SK-N-SH (cell line): ENCODE measurements around the gene HNRNPC. TPM values are rescaled to one million over a fixed set of nuclear protein-coding genes. Genes with fewer than 3 reads are reported as not detected.

Experiments
- polyA plus RNA-seq, 3 experiments: library from polyadenylated mRNA; depleted of rRNA; stranded (reverse); fragments of >200 nt; gene quantifications; 2 replicates each; pipeline ENCODE4 v1.2.3, GENCODE V29; 2012

The HNRNPC gene
- polyA plus RNA-seq, 1 of the 3 experiments (the other 2 are of a cell fraction) = 341 TPM

Other genes with a start within 250 kb of the HNRNPC start
- 15.8 and 15.9 TPM in 2 replicates for gene NDRG2, start 244.4 kb downstream of the HNRNPC start, polyA plus RNA-seq (2012; rRNA removed)
- gene TPPP2, start 239.2 kb downstream of the HNRNPC start, polyA plus RNA-seq (2012; rRNA removed) = not detected in 2 replicates
- 0.10 TPM in 1 of 2 replicates, not detected in the other for gene RNASE13, start 234.6 kb downstream of the HNRNPC start, polyA plus RNA-seq (2012; rRNA removed)
- gene RNASE7, start 227.1 kb downstream of the HNRNPC start, polyA plus RNA-seq (2012; rRNA removed) = not detected in 2 replicates
- gene RNASE8, start 211.6 kb downstream of the HNRNPC start, polyA plus RNA-seq (2012; rRNA removed) = not detected in 2 replicates
- 58.8 and 64.2 TPM in 2 replicates for gene ARHGEF40, start 199.1 kb downstream of the HNRNPC start, polyA plus RNA-seq (2012; rRNA removed)
- 22.1 and 24.1 TPM in 2 replicates for gene ZNF219, start 170.8 kb downstream of the HNRNPC start, polyA plus RNA-seq (2012; rRNA removed)
- 0.82 and 0.94 TPM in 2 replicates for gene TMEM253, start 168.4 kb downstream of the HNRNPC start, polyA plus RNA-seq (2012; rRNA removed)
- gene OR5AU1, start 113.4 kb downstream of the HNRNPC start, polyA plus RNA-seq (2012; rRNA removed) = not detected in 2 replicates
- gene RPGRIP1, start 10.6 kb upstream of the HNRNPC start, polyA plus RNA-seq (2012; rRNA removed) = not detected in 2 replicates
- gene SUPT16H, start 114.6 kb upstream of the HNRNPC start, polyA plus RNA-seq (2012; rRNA removed) = 53.7 and 65.6 TPM in 2 replicates
- gene CHD8, start 186.7 kb upstream of the HNRNPC start, polyA plus RNA-seq (2012; rRNA removed) = 20.1 and 25.3 TPM in 2 replicates
- gene RAB2B, start 207.5 kb upstream of the HNRNPC start, polyA plus RNA-seq (2012; rRNA removed) = 24.4 and 41.2 TPM in 2 replicates
- gene TOX4, start 207.8 kb upstream of the HNRNPC start, polyA plus RNA-seq (2012; rRNA removed) = 52.3 and 69.3 TPM in 2 replicates
- 118 and 198 TPM in 2 replicates for gene METTL3, start 241.9 kb upstream of the HNRNPC start, polyA plus RNA-seq (2012; rRNA removed)